NCI-H1105 treated with DMSO at 0.1 percent for 48 hours (cell line): ENCODE measurements around the gene UGT3A1.
"Not testable (repeated sequence)": the region's sequence is repeated elsewhere in the genome, so short reads cannot be mapped to it uniquely, and the experiment has no call there.

ENCODE experiments used
- DNase-seq: peaks from one replicate; lab custom pipeline; 2025; lab: John Stamatoyannopoulos, UW

UGT3A1 gene

DNA sequence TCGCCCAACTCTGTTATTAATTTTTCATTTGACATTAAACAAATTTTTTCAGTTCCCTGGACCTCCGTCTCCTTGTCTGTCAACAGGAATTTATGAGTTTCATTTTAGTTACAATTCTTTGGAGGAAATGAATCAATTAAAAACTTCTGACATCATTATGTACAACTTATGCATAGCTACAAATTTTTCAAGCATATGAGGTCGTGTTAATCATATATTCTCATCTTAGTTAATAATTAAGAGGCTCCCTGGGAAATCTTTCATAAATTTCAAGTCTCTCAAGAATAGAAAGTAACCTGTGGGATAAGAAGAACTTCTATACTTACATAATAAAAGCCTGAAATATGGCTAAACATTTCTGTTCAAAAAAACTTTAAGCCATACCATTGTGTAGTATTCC is 3.4 kb downstream of the UGT3A1 start:
- no peak for DNase-seq

DNA sequence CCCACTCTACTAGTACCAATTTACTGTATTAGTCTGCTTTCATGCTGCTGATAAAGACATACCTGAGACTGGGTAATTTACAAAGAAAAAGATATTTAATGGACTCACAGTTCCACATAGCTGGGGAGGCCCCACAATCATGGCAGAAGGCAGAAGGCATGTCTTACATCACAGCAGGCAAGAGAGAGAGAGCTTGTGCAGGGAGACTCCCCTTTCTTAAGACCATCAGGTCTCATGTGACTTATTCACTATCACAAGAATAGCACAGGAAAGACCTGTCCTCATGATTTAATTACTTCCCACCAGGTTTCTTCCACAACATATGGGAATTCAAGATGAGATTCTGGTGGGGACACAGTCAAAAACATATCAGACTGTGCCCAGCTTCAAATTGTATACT is 11.5 kb downstream of the UGT3A1 start:
- no peak for DNase-seq

DNA sequence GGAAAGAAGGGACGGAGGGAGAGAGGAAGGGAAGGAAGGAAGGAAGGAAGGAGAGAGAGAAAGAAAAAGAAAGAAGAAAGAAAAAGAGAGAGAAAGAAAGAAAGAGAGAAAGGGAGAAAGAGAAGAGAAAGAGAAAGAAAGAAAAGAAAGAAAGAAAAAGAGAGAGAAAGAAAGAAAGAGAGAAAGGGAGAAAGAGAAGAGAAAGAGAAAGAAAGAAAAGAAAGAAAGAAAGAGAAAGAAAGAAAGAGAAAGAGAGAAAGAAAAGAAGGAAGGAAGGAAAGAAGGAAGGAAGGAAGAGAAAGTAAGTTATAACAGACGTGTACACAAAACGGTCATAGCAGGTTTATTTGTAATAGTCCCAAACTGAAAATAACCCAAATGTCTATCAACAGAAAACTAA is 14.3 kb downstream of the UGT3A1 start:
- not testable (repeated sequence) for DNase-seq

DNA sequence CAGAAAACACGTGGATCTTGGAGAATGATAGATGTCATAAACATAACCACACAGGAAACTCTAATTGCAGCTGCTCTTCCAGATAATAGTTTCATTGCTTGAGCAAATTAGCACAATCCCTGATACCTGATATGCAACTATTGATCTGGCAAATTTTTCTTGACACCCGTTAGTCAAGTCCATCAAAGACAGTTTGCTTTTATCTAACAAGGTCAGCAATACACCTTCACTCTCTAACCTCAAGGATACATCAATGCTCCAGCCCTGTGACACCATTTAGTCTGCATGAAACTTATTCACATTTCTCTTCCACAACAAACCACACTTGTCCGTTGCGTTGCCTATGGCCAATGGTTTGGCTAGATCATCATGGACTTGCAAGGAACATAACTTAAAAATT is 16.6 kb downstream of the UGT3A1 start:
- no peak for DNase-seq

DNA sequence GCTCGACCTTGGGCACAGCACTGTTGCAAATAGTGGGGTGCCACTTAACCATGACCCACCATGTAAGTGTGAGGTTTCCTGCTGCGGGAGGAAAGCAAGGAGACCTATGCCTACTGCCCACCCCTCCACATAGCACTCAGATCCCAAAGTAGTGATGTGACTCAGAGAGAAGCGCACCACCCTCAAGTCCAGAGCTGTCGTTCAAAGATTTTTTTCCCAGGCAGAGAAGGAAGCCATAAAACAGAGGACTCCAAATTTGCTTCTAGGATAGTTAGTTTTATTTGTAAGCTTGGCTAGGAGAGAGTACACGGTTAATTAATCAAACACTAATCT is 19.3 kb downstream of the UGT3A1 start:
- DNase-seq, result no peak

DNA sequence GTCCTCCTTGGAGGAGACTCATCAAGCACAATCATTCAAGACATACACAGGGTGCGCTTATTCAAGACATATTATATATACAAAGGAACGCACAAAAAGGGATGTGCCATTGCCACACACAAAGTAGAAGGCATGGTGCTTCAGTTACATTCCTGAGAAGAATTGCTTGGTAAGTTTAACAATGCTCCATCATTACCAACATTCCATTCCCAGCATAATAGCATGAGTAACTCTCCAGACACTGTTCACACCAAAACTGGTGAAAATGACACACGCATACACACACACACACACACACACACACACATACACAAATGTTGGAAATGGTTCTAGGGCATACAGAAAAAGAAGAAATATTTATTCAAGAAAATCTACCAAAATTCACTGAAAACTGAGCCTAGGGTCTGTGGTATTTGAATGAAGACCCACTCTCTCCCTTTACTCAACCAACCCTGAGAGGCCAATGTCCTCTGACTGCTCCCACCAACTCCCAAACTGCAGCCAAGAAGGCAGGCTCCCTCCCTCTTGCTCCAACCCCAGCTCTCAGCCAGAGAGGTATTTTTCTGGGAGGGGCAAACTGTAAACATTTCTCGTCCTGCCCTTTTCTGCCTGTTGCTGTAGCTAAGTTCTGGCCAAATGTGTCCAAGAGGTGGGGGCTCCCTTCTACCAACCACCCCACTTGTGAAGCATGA is 19.9 kb downstream of the UGT3A1 start:
- DNase-seq, result no peak

DNA sequence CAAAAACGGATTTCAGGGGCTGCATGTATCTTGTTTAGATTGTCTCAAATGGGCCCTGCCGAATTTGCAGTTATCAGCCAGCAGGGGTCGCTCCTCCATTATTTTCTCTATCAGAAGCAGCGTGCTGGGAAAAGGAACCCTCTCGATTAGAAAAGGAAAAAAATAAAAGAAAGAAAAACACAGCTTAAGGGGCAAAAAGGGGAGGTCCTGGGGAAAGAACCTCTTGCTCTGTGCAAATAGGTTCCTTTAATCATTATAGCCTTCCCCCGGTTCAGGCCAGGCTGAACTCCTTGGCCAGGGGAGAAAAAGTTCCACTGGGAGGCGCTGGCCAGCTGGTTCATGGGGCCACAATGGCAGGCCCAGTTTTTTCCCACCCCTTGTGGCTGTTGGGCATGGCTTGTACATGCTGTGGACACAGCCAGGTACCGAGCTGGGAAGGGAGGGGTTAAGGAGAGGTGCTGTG is 27.8 kb downstream of the UGT3A1 start:
- no peak for DNase-seq

DNA sequence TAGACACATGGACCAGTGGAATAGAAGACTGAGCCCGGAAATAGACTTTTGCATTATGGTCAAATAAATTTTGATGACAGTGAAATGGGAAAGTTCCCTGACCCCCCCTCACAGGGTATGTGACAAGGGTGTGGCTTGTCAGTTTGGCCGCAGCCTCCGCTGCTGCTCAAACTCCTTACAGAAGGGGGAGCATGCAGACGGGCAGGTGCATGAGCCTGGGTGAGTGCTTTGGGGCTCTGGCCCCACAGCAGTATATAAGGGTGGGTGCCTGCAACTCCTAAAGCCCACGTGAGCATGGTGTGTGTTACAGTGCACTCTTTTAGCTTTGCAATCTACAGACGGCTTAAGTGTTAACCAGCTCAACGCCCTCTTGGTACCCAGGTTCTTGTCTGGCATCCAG is 30.9 kb downstream of the UGT3A1 start:
- DNase-seq, result no peak

DNA sequence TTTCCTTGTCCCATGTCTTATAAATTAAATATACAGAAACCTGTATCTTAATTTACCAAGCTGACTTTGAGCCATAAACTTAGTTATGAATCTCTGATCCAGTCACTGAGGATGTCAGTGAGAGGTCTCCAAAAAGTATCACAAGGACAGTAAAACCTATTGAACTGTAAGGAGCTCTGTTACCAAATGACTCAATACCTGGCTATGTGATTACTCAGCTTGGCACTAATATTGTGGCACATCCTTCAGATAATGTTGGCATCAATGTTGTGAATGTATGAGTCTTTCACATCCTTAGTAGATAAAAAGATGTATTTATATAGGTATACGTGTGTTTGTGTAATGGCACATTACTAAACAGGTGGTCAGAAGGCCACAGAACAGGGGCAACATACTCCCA is 34.8 kb downstream of the UGT3A1 start:
- no peak for DNase-seq

DNA sequence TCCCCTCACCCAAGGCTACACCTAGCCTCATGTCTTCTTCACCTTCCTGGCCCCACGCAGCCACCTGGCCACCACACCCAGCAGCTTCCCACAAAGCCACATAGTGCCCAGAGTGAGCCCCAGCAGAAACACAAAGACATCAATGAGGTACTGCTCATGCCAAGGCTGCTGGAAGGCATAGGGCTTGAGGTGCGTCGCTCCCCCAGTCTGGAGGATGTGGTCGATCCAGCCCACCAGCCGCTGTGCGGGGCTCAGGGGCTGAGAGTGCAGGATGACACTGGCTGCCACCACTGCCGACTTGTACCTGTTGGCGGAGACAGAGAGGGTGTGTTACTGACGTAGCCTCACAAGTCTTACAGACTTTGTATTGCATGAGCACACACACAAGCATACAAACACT is 37.0 kb downstream of the UGT3A1 start:
- DNase-seq, result no peak

DNA sequence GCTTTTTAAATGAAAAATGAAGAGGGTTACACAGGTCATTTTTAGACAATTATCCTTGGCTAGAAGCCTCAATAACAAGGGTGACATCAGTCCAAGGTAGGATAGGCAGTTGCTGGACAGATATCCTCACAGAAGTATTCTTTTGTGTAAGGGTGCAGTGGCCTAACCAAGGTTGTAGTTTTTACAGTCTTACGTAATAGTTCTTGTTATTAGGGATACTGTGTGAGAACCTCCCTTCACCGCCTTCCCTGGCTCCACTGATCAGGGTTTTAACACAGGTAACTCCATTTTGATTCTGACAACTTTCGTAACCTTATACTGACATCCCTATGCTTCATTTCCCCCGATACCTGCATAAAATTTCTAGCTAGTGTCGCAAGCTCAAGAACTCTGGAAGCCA is 44.1 kb downstream of the UGT3A1 start:
- DNase-seq, result no peak

DNA sequence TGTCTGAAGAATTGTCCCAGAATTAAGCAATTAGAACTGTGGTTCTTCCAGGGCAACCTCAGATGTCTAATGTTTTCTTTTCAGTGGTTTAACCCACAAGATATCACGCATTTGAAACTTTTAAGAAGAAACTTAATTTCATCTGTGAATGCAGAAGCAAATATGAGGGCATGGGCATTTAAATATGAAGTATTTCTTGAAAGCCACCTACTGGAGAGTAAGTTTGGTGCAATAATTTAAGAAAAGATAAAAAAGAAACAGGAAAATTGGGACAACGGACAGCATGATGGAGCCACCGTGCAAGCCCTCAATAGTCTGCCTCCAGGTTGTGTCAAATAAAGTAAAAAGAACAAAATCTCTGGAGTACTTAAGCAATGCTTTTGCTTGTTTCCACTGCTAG is 51.6 kb downstream of the UGT3A1 start:
- DNase-seq, result no peak

DNA sequence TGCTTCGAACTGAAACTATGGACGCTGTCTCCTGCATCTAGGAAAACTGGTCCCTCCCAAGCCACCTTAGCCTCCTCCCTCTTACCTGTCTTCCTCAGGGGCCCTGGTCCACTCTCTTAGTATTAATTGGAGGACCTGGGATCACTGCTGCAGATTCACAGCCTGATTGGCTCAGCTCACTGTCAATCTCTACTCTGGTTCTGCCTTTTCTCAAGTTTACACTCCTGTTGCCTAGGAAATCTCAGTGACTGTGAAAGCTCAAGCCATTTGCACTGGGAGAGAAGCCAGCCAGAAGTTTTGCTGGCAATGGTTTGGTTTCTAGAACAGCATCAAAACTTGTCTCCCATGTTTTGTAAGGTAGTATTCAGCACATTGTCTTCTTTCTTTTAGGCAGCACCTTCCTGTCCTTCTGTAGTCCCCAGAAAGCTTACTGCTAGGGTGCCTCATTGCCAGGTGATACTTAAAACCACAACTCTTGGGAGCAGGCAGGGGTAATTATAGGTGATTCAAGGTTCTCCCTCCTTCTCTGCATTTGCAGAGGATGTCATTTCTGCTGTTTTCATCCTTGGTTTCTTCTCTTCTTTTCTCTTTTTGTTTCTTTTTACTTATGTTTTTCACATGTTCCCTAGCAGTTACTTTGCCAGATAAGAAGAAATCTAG is 52.5 kb downstream of the UGT3A1 start, which contains the start of gene CAPSL:
CAPSL (minus strand) TSS at position 55 of the 660 bp plus-strand sequence. CDS start 17,502 bp downstream, outside the sequence.
- peak; percentile 79 for DNase-seq

DNA sequence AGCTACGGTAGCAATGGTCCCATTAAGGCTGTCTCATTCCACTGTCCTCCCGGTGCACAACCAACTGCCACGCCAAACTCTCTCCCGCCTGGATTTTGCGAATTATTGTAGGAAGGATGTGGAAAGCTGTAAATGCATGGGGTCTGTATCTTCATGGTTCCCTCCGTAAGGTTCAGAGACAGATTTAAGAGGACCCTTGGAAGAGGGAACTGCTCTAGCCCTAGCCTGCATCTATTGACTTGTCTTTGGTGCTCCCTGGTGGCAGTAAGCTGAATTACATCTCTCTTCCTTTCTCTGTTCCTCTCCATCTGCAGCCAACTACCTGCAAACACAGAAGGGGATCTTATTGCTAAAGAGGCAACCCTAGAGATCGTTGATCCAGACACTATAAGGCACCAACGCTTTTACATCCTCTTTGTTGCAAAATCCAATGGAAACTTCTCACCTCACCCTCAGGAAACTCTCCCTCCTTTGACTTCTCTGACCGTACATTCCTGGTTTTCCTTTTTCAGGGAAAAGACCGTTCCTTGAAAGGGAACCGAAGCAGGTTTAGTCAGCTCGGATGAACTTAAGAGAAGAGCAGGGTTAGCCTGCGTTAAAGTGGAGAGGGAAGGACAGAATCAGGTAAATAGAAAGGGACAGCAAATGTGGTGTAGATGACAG is 64.7 kb downstream of the UGT3A1 start:
- peak; percentile 66 for DNase-seq

DNA sequence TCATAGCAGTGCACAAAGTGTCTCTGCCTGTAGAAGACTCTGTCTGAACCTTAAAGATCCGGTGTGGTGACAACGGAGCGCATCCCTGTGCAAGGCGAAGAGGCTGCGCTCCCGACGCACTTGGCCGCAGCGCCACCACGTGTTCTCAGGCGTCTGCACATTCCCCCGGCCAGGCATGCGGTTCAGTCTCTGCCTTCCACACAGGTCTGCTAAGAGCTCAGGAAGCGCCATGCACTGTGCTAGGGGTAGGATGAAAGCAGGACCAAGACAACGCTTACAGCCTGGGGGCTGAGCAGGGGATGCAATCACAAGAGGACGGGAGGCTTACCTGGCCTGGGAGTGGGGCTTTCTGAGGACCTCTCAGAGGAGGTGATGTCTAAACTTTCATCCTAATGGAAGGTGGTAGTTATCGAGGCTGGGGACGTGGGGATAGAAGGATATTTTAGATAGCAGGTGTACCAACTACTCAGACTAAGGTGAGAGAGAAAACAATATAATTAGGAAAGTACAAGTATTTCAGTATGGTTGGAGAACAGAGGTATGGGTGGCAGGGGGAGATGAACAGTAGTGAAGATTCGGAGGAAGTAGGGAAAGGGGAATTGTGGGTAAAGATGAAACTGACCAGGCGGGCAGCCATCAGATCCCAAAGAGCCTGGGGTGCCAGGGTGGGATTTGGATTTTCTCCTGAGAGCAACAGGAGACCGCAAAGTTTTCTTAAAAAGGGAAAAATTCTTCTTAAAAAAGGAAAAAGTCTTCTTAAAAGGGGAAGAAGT is 66.1 kb downstream of the UGT3A1 start:
- DNase-seq, result peak; percentile 45

DNA sequence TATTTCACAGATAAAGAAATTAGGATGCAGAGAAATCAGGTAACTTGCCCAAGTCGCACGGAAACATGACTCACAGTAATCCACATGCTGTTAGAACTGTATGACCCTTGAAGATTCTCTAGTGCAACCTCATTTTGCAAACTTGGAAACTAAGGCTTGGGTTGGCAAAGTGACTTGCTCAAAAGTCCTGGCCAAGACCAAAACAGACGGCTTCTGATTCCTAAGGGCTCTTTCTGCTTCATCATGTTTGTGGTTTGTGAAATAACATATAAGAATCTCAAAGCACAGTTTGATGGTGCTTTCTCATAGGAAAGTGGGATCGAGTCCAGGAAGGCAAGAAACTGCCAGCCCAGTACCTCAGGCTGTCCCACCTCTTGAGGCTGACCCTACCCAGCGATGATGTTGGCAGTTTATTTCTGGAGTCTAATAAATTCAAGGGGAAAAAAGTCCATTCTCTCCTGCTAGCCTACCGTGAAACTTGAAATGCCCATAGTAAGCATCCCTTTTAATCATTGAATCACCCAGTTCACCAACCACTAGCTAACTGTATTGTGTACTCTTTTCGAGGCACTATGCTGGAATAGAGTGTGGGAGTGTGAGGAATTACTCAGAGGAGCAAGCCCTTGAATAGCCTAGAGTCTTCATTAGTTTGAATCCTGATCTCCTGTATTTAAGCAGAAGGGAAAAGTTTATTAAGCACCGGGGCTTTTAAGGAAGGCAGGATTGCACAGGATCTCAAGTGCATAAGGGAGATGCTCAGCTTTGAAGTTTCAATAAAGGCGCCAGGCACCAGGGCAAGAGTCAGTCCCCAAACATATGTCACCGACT is 66.9 kb downstream of the UGT3A1 start:
- no peak for DNase-seq

DNA sequence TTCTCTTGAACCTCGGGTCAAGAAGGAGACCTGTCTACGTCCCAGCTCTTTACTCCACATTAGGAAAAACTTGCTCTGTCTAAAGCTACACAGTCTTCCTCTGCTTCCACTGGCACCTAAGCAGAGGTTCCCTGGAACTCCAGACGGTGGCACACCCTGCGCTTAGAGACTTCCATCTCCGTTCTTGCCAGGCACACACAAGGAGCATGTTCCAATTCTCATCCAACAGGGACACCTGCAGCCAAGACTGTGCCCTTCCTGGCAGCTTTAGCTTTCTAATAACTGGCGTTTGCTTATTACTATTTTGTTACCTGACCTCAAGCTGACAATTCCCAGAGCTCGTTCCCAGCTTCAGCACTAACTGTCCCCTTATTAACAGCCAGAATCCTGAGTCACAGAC is 68.7 kb downstream of the UGT3A1 start:
- no peak for DNase-seq

DNA sequence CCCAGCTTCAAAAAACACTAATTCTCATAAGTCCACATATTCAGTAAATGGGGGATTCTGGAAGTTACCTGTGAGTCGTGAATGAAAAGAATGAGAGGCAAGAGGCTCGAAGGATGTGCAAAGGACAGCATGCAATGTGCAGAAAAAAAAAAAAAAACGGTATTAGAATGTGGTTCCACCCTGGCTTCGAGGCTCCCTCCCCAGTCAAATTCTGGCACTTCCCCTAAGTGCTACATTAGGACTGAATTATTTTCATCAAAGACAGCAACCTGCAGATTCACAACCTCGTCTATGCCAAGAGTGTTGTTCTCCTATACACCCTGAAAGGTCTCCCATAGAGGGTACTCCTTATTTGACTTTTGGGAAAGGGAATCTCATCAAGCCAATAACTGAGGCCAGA is 69.3 kb downstream of the UGT3A1 start:
- DNase-seq, result no peak

DNA sequence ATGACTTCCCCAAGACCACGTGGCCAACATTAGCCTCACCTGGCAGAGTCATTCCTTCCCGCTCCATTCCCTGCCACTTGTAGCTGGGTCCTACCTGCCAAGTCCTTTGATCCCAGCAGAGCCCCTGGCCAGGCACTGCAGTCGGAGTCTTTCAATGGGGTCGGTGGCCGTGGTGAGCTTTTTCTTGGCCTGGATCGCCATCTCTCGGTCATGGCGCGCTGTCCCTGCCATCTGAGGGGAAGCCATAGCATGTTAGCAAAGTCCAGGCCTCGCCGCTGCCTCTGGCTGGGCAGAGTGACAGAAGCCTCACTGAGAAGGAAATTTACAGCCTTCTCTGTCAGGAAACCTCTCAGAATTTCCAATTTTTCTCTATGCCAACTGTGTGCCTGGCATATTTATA is 70.3 kb downstream of the UGT3A1 start:
- peak; percentile 29 for DNase-seq

DNA sequence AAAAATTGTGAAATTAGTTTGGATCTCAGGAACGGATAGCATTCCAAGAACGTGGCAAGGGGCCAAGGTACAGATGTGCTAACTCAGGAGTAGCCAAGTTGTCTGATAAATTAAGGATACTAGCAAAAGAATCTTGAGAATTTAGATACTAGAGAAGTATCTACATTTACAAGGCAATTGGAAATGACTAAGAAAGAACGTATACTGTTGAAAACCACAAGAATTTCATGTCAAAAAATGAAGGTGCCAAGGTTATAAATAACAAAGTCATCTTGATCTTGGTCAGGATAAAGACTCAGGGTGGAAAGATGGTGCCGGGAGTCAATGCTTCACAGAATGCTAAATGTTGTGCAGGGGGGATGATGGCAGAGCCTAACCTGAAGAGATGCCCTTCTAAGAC is 72.0 kb downstream of the UGT3A1 start:
- no peak for DNase-seq

DNA sequence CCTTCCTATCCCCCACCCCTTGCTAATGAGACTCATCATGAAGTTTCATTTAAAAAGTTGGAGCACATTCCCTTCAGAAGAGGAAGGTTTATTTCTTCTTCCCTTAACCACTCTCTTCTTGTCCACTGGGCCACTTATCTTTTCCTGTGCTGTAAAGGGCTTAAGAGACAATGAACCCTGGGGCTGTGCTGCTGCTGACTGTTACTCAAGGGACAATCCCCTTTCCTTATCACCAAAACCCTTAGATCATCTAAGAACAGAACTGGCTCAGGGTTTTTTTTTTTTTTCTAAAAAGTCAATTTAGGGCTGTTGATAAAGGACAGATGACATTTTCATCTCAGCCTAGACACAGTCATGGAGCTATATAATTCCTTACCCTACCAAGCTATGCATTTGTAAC is 82.4 kb downstream of the UGT3A1 start:
- no peak for DNase-seq

DNA sequence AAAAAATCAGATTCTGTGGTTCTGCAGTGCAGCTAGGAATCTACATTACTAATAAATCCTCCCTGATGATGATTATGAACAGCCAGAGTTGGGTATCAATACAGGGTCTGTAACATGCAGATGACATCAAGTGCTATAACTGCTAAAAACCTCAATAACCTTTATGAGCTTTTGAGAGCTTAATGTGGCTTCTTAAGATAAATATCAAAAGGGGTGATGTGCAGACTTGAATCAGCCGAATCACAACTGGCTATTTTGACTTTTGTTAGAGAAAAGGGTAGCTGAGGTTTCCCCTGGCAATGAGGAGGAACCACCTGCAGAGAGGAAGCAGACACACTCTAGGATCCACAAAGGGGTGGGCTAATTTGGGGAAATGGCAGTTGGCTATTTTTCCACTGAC is 83.0 kb downstream of the UGT3A1 start:
- no peak for DNase-seq
